K562 (cell line): ENCODE data around the gene NUP43. TPM values are rescaled to one million over a fixed set of nuclear protein-coding genes. Genes with fewer than 3 reads are reported as not detected.

Experiments used
- AFF1 ChIP-seq, 2 experiments: fragments of 450-650 bp; IDR thresholded peaks; 2 replicates each; pipeline ENCODE4 v1.6.1; 2018; ENCODE audit warnings: mild to moderate bottlenecking in 2 of 2, low read depth in 1 of 2; ENCODE audit not compliant: partially characterized antibody in 2 of 2
- ARID3A ChIP-seq: IDR thresholded peaks from 2 replicates; pipeline ENCODE4 v1.6.1; 2012; ENCODE audit warnings: low read depth, low read length, improper control_type of control experiment, borderline replicate concordance
- CHD2 ChIP-seq: IDR thresholded peaks from 2 replicates; pipeline ENCODE4 v1.6.1; 2011; ENCODE audit warnings: low read depth, low read length
- CTBP1 ChIP-seq: fragments of 450-650 bp; IDR thresholded peaks from 2 replicates; pipeline ENCODE4 v1.6.1; 2016; ENCODE audit warnings: borderline replicate concordance
- HBP1 ChIP-seq: fragments of 450-650 bp; formaldehyde crosslinking; IDR thresholded peaks from 2 replicates; pipeline ENCODE4 v1.4.0; 2022; ENCODE audit warnings: missing genetic modification characterization
- IRF1 ChIP-seq: sonication (generic); formaldehyde crosslinking; IDR thresholded peaks from 2 replicates; pipeline ENCODE4 v1.8.0; 2022; ENCODE audit warnings: missing genetic modification reagents, mild to moderate bottlenecking, borderline replicate concordance
- MAFK ChIP-seq: IDR thresholded peaks from 2 replicates; pipeline ENCODE4 v1.6.1; 2011; ENCODE audit warnings: low read length, improper control_type of control experiment
- RBM15 ChIP-seq: fragments of 200-400 bp; formaldehyde crosslinking; IDR thresholded peaks from 2 replicates; pipeline ENCODE4 v1.6.1; 2018; ENCODE audit warnings: mild to moderate bottlenecking, low read length, moderate library complexity; ENCODE audit not compliant: insufficient read depth
- RREB1 ChIP-seq: fragments of 250-450 bp; sonication (Bioruptor Pico); IDR thresholded peaks from 2 replicates; pipeline ENCODE4 v1.4.0; 2020
- ZBTB7A ChIP-seq: IDR thresholded peaks from 2 replicates; pipeline ENCODE4 v1.6.1; 2011; ENCODE audit warnings: low read depth, mild to moderate bottlenecking, low read length, moderate library complexity, borderline replicate concordance; ENCODE audit not compliant: control insufficient read depth
- ZNF655 ChIP-seq: fragments of 250-450 bp; sonication (Bioruptor Pico); IDR thresholded peaks from 2 replicates; pipeline ENCODE4 v1.5.0; 2021
- polyA plus RNA-seq, 8 experiments: library from polyadenylated mRNA; depleted of rRNA in 4 of 8; stranded (reverse) in 5 of 8; unstranded in 3 of 8; fragments of >200 nt; fragmentation: Nextera tagmentation in 2 of 8; fragmentation: Illumina TruSeq in 1 of 8; extraction: Ambion mirVana in 2 of 8; extraction: Trizol in 1 of 8; gene quantifications; 2 replicates each; pipeline versions ENCODE4 v1.2.1 to v1.2.3, GENCODE V29; 2011 to 2014; ENCODE audit warnings: inconsistent platforms in 1 of 8, missing spikeins in 1 of 8
- total RNA-seq, 7 experiments: library from RNA; depleted of rRNA in 6 of 7; stranded (reverse); fragments of >200 nt in 6 of 7; fragmentation: Illumina TruSeq in 2 of 7; extraction: Trizol in 2 of 7; gene quantifications; 2 replicates each; pipeline versions ENCODE4 v1.2.1 to v1.2.3, GENCODE V29; 2011 to 2021; ENCODE audit warnings: low replicate concordance in 1 of 7

Gene NUP43
- total and polyA plus RNA-seq, 9 of the 15 experiments (the other 6 are each of a cell fraction or from before 2014, with no cell fraction given) = 28.9 to 136 (median 67.4) TPM

GRCh38 chr6:149750136-149750609 lies 3.8 kb upstream of the NUP43 start (continued):
- no peak for TF ChIP-seq MAFK
- no peak for TF ChIP-seq ZNF655
- TF ChIP-seq IRF1 (CRISPR knock-in tag) = no peak
- no peak for TF ChIP-seq RBM15
- TF ChIP-seq RREB1 = peak; percentile 81
- peak in 1 of 2 experiments; percentile 43 for TF ChIP-seq AFF1 (IDR thresholded peaks at IDR 0.05; ENCODE audit: low read depth in 1 of 2, partially characterized antibody in 2 of 2)
- TF ChIP-seq ZBTB7A = peak; percentile 93; the same call in 1 of the 2 replicates
- no peak for TF ChIP-seq HBP1
- peak; percentile 97 for TF ChIP-seq CTBP1
- TF ChIP-seq ARID3A = no peak
- no peak for TF ChIP-seq CHD2
